Measurements from ENCODE around the gene DLG1.

DLG1 gene

DNA sequence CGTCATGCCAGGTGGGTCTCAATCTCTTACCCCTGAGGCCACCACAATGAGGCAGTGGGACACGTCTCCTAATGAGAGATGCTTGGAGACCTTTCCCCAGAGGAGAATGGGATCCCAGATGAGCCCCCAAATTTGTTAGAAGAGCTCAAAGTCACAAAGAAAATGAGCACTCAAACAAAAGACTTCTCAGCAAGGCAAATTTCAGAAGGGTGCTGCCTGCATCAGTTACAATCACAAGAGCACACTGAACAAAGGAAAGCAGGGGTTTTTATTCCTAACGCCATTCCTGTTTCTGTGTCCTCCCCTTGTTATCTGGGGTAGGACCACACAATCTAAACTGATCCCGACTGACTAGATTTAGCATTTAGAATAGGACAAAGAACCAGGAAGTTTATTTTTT is 50.1 kb downstream of the DLG1 start:
- DNase-seq (ENCODE audit: low read depth in 2 of 3, low spot score in 2 of 3) = no peak

DNA sequence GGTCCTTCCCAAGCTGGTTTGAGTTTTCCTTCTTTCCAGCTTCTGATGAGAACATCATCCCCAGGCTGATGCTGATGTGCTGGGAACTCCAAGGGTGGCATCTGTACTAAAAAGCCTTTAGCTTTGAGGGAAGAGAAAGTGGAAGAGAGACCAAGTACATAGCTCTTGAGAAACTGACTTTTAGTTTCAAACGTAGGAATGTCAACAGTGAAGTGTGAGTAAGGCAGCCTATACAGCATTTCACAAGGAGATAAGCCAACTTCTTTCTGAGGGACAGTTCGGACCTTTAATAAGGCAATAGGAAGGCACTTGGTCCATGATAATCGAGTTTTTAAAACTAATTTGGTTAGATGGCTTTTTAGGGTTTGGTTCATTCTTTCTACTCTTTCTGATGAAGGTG is 53.7 kb downstream of the DLG1 start:
- DNase-seq (ENCODE audit: low read depth in 2 of 3, low spot score in 2 of 3) = no peak

DNA sequence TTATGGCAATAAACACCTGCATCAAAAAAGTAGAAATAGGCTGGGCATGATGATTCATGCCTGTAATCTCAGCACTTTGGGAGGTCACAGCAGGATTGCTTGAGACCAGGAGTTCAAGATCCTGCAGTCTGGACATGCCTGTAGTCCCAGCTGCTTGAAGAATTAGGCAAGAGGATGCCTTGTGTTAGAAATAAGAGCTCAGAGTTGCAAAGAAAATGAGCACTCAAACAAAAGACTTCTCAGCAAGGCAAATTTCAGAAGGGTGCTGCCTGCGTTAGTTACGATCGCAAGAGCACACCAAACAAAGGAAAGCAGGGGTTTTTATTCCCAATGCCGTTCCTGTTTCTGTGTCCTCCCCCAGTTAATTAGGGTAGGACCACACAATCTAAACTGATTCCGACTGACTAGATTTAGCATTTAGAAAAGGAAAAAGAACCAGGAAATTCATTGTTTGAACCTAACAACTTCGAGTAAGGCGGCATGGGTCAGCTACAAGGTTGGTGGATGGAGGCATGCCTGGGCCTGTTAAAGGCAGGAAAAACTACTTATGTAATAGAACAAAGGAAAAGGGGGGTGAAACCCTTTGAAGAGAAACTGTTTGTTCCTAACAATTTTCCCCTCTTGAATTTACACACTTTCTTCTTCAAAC is 55.5 kb downstream of the DLG1 start:
- no peak for DNase-seq (ENCODE audit: low read depth in 2 of 3, low spot score in 2 of 3)

DNA sequence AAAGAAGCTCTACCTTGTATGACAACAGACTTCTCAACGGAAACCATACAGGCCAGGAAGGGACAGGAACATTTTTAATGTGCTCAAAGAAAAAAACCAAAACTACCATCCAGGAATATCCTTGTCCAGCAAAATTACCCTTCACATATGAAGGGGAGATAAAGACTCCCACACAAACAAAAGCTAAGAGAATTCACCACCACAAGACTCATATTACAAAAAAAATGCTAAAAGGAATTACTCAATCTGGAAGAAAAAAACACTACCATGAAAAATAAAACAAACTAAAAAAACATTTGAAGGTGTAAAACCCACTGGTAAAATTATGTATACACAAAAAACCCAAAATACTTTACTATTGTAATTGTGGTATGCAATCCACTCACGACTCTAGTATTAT is 57.2 kb downstream of the DLG1 start:
- no peak for DNase-seq (ENCODE audit: low read depth in 2 of 3, low spot score in 2 of 3)

DNA sequence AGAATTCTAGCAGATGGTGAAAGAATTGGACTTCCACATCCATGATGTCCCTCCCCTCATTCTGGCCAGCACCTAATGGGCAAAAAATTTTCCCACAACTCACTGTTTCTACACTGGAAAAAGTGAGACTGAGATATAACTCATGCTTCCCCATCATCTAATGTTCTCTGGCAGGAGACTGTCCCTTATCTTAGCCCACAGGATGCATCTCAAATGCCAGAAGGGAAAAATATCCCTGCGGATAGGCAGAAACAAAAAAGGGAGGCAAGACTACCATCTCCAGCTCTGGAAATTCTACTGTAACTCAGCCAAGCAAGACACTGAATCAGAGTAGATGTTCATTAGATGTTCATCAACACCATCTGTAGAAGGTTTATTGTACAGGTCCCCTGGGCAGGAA is 58.6 kb downstream of the DLG1 start:
- DNase-seq (ENCODE audit: low read depth in 2 of 3, low spot score in 2 of 3) = no peak

DNA sequence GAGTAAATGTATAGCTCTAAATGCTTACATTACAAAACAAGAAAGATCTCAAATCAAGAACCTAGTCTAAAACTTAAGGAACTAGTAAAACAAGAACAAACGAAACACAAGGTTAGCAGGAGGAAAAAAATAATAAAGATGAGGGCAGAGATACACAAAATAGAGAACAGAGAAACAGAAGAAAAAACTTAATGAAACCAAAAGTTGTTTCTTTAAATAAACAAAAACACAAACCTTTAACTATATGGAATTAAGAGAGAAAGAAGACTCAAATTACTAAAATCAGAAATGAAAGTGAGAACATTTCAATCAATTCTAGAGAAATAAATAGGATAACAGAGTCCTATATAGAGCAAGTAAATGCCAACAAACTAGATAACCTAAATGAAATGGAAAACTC is 59.6 kb downstream of the DLG1 start:
- no peak for DNase-seq (ENCODE audit: low read depth in 2 of 3, low spot score in 2 of 3)

DNA sequence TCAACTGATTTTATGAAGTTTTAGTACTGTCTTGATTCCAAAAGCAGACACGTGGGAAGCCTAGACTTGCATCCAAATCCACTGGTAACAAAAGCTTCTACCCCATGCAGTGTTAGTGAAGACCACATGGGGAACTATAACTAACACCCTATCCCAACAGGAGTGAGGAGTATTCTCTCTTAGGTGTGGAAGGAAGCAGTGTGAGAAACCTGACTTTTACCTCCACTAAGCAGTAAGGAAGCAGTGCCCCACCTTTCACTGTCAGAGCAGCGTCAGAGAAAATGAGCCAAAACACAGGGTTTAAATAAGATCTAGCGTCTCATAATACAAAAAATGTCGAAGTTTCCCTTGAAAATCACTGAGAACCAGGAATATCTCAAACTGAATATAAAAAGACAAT is 60.5 kb downstream of the DLG1 start:
- no peak for DNase-seq (ENCODE audit: low read depth in 2 of 3, low spot score in 2 of 3)

DNA sequence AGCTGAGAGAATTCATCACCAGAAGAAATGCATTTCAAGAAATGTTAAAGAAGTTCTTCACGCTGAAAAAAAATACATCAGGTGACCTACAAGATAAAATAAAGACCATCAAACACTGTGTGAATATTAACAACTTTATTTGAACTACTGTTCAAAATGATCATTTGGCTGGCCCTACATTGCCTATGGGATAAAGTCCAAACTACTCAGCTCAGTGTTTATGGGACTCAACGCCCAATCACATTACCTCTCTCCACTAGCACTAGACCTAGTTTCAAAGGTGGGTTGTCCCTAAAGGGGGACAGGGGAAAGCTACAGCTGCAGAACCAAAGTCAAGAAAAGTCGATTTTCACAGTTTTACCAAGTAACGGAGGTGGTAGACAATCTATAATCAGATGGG is 62.0 kb downstream of the DLG1 start:
- DNase-seq (ENCODE audit: low read depth in 2 of 3, low spot score in 2 of 3) = no peak

DNA sequence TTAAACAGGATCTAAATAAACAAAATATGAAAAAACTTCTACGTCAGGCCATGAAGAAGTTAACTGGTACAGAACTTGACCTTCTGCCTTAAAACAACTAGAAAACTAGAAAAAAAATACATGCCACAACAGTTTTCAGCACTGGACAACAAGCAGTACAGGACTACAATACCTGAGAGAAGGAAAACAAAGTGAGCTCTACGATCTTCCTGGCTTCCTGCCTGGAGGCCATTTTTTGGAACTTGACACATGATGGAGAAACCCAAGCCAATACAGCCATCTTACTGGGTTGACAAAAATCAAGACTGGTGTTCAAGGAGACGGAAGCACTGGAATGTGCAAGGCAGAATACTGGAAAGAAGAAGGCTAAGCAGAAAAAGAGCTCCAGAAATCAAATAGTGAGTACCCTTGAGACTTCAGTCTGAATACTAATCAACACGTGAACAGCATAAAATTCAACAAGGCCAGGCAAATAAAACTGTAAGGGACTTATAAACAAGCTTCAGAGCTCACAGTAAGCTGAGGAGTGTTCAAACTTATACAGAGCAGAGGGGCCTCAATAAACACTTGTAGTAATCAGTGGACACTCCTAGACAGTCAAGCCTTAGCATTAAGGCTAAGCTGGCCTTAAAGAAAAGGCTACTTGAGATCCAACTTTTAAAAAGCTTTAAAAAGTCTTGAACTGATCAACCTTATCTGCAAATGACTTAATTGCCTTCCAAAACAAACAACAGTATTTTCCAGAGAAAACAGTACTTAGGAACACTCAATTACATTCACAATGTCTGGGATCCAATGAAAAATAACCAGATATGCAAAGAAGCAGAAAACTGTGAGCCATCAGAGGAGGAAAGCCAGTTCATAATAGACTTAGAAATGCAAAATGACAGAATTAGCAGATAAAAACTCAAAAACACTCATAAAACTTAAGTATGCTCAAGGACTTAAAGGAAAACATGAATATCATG is 63.2 kb downstream of the DLG1 start:
- DNase-seq (ENCODE audit: low read depth in 2 of 3, low spot score in 2 of 3) = no peak

DNA sequence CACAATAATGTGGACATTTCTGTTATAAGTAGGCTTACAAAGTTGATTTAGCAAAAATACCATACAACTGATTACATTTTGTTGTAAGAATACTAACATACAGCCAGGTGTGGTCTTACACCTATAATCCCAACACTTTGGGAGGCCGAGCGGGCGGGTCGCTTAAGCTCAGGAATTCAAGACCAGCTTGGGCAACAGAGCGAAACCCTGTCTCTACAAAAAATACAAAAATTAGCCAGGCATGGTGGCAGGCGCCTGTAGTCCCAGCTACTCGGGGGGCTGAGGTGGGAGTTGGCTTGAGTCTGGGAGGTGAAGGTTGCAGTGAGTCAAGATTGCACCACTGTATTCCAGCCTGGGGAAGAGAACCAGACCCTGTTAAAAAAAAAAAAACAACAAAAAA is 67.1 kb downstream of the DLG1 start:
- no peak for DNase-seq (ENCODE audit: low read depth in 2 of 3, low spot score in 2 of 3)

DNA sequence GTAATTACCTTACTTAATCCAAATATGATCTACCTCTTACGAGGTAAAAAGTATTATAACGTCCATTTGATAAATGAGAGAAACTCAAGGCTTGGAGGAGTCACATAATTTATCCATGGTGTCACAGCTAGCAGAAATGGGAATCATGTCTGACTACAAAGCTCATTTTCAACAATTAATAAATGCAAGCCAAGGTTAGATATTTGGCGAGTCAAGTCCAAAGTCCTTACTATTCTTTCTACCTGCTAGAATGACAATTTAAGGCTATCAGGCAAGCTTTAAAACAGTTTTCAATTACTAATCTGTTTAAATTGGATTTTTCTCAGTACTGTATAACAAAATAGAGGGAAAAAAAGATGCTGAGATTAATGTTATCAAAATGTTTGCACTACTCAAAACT is 68.6 kb downstream of the DLG1 start:
- DNase-seq (ENCODE audit: low read depth in 2 of 3, low spot score in 2 of 3) = no peak

DNA sequence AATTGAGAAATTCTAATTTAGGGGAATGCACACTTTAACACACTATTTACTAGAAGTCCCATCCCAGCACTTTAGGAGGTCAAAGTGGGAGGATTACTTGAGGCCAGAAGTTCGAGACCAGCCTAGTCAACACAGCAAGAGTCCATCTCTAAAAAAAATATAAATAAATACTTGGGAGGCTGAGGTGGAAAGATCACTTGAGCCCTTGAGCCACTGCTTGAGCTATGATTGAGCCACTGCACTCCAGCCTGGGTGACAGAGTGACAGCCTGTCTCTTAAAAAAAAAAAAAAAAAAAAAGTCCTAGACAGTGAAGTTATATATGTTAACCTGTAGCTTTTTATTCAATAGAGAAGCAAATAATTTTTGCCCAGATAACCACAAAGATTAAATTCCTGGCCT is 69.2 kb downstream of the DLG1 start:
- DNase-seq (ENCODE audit: low read depth in 2 of 3, low spot score in 2 of 3) = no peak

DNA sequence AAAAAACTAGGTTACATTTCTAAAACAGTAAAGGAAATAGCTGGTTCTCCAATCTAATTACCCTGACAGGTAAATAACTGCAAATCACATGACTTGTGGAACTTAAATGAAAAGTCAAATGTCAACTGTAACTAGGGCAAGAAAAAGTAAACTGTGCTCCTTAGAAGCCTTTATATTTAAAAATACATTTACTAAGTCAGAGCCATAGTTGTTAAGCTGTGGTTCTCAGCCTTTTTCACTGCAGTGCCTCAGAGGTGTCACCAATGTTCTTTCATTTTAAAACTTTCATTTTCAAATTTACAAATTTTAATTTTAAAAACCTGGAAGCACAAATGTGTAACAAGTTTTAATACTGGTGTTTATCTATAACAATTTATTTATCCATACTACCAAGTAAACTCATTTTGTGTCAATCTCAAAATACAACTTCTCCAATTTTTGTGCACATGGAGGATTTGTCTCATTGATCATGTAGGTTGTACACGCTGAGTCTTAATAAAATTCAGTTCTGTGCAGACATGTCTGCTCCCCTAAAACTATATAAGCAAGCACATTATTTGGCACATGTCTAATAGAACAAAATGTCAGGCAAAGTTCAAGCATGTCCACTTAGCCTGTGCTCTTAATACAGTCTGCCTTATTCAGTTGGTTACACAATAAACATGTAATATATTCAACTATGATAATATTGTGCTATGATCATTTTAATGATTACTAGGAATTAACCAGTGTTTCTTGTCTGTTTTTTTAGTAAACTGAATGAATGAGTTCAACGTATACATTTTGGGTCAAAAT is 70.4 kb downstream of the DLG1 start:
- DNase-seq (ENCODE audit: low read depth in 2 of 3, low spot score in 2 of 3) = no peak

DNA sequence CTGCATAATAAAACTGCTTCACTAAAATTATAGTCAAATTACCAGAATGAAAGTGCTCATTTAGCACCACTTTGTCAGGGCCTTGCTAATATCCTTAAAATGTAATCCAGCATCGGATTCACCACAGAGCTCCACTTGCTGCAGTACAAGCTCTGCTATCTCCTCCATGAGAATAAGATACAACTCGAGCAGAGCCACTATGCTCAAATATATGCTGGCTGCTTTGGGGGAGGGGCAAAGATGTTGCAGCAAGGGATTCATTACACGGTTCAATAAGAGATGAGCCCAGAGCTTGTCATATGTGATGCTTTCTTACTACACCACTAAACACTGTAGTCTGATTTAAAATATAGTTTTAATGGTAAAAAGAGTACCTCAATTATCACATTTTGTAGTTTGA is 72.2 kb downstream of the DLG1 start:
- no peak for DNase-seq (ENCODE audit: low read depth in 2 of 3, low spot score in 2 of 3)

DNA sequence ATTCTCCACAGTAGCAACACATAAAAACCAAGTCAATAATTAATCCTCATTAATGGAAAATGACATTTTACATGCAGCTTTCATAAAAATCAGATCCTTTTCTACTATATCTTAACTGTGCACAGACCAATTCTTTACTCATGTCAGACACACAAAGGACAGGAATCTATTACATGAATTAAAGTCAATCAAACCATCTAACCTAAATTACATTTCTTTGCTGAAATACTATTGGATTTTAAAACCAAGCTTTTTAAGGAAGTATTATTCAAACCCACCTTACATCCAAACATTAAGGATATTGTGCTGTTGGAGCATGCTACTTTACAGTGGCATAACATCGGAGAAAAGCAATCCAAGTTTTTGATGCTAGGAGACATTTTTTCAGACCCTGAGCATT is 72.8 kb downstream of the DLG1 start:
- DNase-seq (ENCODE audit: low read depth in 2 of 3, low spot score in 2 of 3) = no peak

DNA sequence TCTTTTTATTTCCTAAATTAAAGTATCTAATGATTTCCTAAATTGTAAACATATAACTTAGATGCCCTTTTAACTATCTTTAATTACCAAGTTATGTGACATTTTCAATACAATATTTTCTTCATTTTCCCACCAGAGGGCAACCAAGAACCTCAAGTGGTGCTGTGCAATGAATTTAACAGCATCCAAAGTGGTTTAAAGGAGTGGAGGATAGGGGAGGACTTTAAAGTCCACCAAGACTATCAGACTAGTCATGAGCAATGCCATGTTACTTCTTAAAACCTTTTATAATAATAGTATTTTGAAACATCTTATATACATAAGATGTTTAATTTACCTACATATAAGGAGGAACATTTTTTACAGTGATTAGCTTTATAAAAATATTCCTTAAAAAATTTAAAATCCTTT is 74.4 kb downstream of the DLG1 start:
- DNase-seq (ENCODE audit: low read depth in 2 of 3, low spot score in 2 of 3) = no peak

DNA sequence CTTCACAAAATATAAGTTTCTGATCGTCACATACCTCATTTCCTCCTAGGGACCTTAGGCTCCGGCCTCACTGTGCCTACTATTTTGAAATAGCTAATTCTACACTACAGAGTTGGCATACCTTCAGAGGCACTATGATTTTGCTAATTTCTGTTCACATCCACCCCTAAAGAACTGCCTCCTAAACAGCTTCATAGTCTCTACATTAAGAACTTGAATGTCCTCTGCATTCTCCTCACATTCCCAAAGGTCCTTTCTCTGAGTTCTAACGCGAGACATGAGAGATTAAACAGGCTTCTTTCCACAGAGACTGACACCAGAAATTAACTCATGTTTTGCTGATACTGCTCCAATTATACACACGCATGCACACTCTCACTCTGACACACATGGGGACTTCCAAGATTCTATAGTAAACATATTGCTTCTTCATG is 75.5 kb downstream of the DLG1 start:
- DNase-seq (ENCODE audit: low read depth in 2 of 3, low spot score in 2 of 3) = no peak

DNA sequence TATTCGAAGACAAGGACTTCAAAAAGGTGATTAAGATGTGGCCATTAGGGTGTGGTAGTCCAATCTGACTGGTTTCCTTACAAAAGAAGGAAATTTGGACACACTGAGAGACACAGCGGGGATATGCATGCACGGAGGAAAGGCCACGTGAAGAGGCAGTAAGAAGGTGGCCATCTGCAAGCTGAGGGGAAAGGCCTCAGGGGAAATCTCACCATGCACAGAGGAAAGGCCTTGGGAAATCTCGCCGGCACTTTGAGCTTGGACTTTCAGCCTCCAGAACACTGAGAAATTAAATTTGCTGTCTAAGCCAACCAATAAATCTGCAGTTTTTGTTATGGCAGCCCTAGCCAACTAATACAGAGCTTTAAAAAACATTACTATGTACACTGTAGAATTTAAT is 78.8 kb downstream of the DLG1 start:
- DNase-seq (ENCODE audit: low read depth in 2 of 3, low spot score in 2 of 3) = no peak

DNA sequence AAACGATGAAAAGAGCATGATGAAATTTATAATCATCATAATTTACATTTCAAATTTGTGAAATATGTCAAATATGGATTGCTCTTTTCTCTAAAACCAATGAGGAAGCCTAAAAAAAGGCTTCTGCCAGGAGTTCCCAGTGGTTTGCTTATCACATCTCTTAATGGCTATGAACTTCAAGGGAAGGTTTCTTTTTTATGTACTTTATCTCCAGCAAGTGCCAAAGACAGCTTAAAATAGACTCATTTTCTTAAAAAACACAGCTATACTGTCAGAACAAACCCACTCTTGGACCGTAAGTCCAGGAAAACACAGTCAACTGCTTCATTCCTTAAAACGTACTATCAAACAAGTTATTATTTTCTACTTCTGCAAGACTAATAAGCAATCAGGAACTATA is 80.2 kb downstream of the DLG1 start:
- no peak for DNase-seq (ENCODE audit: low read depth in 2 of 3, low spot score in 2 of 3)

DNA sequence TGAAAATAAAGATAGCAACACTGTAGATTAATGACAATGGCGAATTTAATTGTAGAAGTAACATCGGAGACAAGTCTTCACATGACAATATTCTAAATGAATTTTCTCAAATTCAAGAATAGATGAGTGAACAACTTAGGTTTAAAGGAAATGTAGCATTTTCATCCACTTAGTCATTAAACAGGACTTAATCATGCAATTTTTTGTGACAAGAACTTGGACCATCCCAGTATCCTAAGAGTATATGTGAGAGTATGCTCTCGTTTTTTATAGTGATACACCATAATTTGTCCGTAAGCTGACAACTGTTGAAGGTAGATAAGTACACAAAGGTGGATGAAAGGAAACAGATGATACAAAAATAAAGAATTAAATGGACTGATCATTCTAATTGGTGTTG is 81.5 kb downstream of the DLG1 start:
- no peak for DNase-seq (ENCODE audit: low read depth in 2 of 3, low spot score in 2 of 3)

DNA sequence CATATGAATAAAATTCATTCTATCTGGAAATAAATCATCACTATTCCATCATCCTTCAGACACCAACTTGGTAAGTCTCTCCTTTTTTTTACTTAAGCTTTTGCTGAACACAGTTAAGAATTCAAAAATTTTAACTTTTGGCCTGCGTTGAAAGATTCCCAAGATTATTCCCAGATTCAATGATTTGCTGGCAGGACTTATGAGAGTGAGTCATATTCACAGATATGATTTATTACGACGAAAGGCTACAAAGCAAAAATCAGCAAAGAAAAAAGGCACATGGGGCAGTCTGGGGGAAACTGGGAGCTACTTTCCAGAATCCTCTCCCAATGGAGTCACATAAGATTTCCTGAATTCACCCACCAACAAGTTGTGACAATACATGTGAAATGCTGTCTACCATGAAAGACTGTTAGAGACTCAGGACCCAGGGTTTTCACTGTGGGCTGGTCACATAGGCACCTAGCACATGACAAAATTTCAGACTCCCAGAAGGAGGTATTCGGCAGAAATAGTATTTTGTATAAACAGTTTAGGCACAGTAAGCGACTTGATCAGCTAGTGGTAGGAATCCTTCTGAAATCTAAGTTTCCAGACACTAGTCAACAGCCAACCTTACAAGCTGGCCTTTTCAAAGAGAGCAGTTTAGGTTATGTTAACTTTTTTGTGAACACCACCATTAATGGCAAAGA is 82.1 kb downstream of the DLG1 start:
- no peak for DNase-seq (ENCODE audit: low read depth in 2 of 3, low spot score in 2 of 3)
